Amniotic epithelial cell (primary cell): ENCODE data around the gene OTULIN.
A peak's percentile ranks its signal among the peaks of the same experiment; 100 is the strongest.

Experiments used
- DNase-seq: peaks from one replicate; pipeline ENCODE4 v3.0.0-alpha.2; 2010; ENCODE audit warnings: low read depth

The OTULIN gene

DNA sequence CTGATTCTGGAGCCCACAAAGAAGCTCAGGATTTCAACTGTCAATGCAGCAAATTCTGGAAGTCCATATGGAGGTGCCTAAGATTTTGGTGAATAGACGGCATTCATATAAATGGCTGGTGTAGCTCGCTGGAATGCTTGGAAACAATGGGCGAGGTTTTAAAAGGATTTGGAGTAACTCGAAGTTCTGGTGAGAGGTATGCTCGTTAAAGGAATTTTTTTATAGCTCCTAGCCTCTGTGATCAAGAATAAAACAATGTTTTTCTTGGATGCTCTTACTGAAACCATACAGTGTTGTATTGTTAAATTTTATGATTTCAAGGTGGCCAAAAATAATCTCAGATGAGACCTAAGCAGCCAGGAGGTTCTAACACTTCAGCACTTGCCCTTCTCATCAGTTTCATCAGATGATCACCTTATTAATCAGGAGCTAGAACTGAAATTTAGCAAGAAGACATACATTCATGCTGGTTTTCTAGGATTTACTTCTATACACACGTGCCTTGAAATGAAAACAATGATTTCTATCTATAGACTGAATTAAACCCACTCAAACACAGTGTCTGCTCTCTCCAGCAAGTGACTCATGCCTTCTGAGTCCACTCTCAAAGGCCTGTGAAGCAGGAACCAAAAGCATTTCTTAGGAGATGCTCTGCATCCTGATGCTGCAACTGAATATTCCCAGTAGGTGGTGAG, 79.2 kb downstream of the OTULIN start:
- no peak for DNase-seq

- no peak for DNase-seq
Measured at GRCh38 chr5:14744296-14745187, 80.0 kb downstream of the OTULIN start.

GRCh38 chr5:14745188-14745563, 80.7 kb downstream of the OTULIN start:
- no peak for DNase-seq

DNA sequence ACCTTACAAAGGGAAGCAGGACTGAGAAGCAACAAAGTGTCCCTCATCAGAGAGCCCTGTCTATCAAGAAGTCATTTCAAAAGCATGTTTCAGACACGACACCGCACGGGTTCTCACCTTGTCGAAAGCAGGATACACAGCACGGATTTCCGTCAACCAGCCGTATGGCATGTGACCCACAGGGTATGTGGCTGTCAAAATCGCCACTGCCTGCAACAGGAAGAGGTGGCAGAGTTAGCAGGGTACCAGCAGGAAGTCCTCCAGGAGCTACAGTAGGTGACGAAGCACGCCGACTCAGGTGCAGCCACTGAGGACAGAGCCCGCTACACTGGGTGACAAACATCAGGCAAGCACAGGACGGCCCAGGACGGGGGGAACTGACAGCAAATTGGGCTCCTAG, 81.2 kb downstream of the OTULIN start:
- DNase-seq = no peak

DNA sequence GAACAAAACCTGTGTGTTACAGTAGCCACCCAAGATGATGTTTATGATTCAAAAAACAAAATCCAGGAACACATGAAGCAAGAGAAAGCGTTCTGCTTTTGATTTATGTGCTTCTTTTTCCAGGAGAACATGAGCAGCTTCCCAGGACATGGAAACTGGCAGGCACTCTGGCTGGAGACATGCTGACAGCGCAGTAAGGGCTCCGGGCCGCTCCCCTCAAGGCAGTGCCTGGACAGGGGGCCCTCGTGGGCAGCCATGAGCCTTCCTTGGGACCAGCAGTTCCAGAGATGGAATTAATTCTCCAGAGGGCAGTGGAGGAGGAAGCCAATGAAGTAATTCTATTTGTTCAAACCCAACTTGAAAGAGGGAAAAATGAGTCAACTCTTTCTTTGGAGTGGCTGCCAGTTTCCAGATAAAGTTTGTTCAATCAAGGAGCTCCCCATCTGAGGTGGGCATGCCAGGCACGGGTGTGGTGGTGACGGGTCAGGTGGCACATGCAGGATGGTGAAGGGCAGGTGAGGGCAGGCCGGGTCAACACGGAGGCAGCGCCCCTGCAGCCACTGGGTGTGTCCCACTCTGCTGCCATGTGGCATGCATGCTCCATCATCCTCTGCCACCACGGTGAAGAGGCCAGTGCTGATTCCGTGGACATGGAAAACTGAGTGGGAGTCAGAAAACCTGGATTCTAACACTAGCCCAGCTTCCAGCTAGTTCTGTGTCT, 83.8 kb downstream of the OTULIN start:
- peak; percentile 15 for DNase-seq
